ENCODE results near the gene ZNF784. TPM values are rescaled to one million over a fixed set of nuclear protein-coding genes. Genes with fewer than 3 reads are reported as not detected.

ZNF784 gene
- total and polyA plus RNA-seq, 2 of the 13 experiments (the other 11 are each of a cell fraction or from before 2014, with no cell fraction given) = 4.1 to 4.2 TPM

DNA sequence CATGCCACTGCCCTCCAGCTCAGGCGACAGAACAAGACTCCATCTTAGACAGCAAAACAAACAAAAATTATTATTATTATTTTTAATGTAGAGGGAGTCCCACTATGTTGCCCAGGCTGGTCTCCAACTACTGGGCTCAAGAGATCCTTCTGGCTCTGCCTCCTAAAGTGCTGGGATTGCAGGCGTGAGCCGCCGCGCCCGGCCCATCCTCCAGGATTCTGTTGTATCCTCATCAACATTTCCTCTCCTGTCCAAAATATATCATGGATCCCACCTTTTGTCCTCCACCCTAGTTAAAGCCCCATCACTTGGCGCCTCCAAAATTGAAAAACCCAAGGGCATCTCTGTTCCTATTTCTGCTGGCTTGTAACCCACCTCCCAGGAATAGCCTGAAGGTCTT, 1.2 kb downstream of the ZNF784 start:
- TF ChIP-seq ZC3H4 (CRISPR knock-in tag; IDR thresholded peaks at IDR 0.05; ENCODE audit: borderline replicate concordance) (no peak), ARID4A (CRISPR knock-in tag; IDR thresholded peaks at IDR 0.05; ENCODE audit: borderline replicate concordance) (0 out of 2 replicates have a peak, but pooled peaks have one; percentile 7), NFIC (IDR thresholded peaks at IDR 0.05; ENCODE audit: low read length) (no peak)
- ATAC-seq (no peak), FAIRE-seq (no peak), DNase-seq (ENCODE audit: low spot score) (no peak)
- in situ Hi-C loops (cut with HindIII; ENCODE audit: extremely low pct_ligation_motif_present, low pct_unique_long_range_greater_than_20kb) (no loop called here), intact Hi-C loops (cut with micrococcal nuclease; ENCODE audit: unreplicated experiment) (no loop called here)
- no peaks in the 10 kb centered on the region for H3K9me3 ChIP-seq (ENCODE audit: low read length)
- peaks cover 34% of the 10 kb centered on the region for H3K4me1 ChIP-seq (ENCODE audit: insufficient read depth, low read length)
- BruUV-seq (replicated peaks) = no TSS peak
- POLR2A ChIA-PET = interaction anchor here (1.6 to 2.8 kb wide), 3 partner anchors 10 to 31 kb away, joined by 9 to 23 read pairs (median 11); partner anchors contain the start of genes U2AF2 and ZNF865
- H3K9ac ChIP-seq (ENCODE audit: insufficient read depth, low read depth, low read length) = no peak overlapping the region
- CTCF ChIA-PET (ENCODE audit: low intra/inter-chr PET ratio, low total read pairs) = no interaction called here
- no peak overlapping the region for H2AFZ ChIP-seq (ENCODE audit: low read length)
- peaks cover 4% of the 10 kb centered on the region for H3K79me2 ChIP-seq (ENCODE audit: insufficient read depth, low read length)
- H3K27ac ChIP-seq (ENCODE audit: extremely low read length, insufficient read depth, low read length) = no peak overlapping the region
- WGBS (ENCODE audit: low lambda C conversion rate) = 92% methylated on average over 7 of the region's 7 CpGs
- H4K20me1 ChIP-seq (ENCODE audit: insufficient read depth, low read length) = peaks cover 14% of the 10 kb centered on the region; the same call in 1 of the 2 replicates
- H3K27me3 ChIP-seq (ENCODE audit: control insufficient read depth in 1 of 2, insufficient read depth in 2 of 2, low read length in 2 of 2) = no peaks in the 10 kb centered on the region
- no peak overlapping the region; a peak in 1 of 6 replicates for H3K4me3 ChIP-seq (replicated peaks in 1 of 3; ENCODE audit: insufficient read depth in 1 of 3, low read depth in 2 of 3, low read length in 3 of 3)
- H3K4me2 ChIP-seq (ENCODE audit: low read depth, low read length) = no peak overlapping the region; the same call in 1 of the 2 replicates
- 0 out of 5 replicates have a peak, but pooled peaks cover 0 to 3% of the 10 kb centered on the region in 2 experiments for H3K36me3 ChIP-seq (replicated peaks in 1 of 2; ENCODE audit: control insufficient read depth in 1 of 2, insufficient read depth in 2 of 2, low read length in 2 of 2)

All from HepG2 (cell line).